Vagina (tissue), 2 donors: ENCODE measurements around the gene TMEM81. TPM values are rescaled to one million over a fixed set of nuclear protein-coding genes. Genes with fewer than 3 reads are reported as not detected.

ENCODE experiments used
- DNase-seq, 2 donors: peaks; one replicate each; pipeline ENCODE4 v3.0.0-alpha.2; 2017; ENCODE audit errors: extremely low spot score in 2 of 2
- H3K27ac ChIP-seq: fragments of 200-600 bp; sonication (generic); one replicate; pipeline ENCODE4 v1.5.1; 2019
- H3K27me3 ChIP-seq: fragments of 200-600 bp; sonication (generic); one replicate; pipeline ENCODE4 v1.5.1; 2019
- H3K36me3 ChIP-seq, 2 donors: fragments of 200-600 bp; sonication (generic); one replicate each; pipeline ENCODE4 v1.5.1; 2017 to 2019
- H3K4me1 ChIP-seq: fragments of 200-600 bp; sonication (generic); one replicate; pipeline ENCODE4 v1.5.1; 2019
- H3K4me3 ChIP-seq, 2 donors: fragments of 200-600 bp; sonication (generic); 1 replicate in 1 of 2; 2 replicates in 1 of 2; pipeline ENCODE4 v1.5.1; 2016 to 2019
- H3K9me3 ChIP-seq: fragments of 200-600 bp; sonication (generic); one replicate; pipeline ENCODE4 v1.5.1; 2019
- POLR2A ChIP-seq, 2 donors: fragments of 450-650 bp; IDR thresholded peaks; one replicate each; pipeline ENCODE4 v1.6.1; 2017; ENCODE audit warnings: antibody characterized with exemption in 2 of 2, mild to moderate bottlenecking in 2 of 2, moderate library complexity in 2 of 2
- POLR2AphosphoS5 ChIP-seq, 2 donors: sonication (generic); formaldehyde crosslinking; IDR thresholded peaks; one replicate each; pipeline ENCODE4 v1.9.0; 2017; ENCODE audit warnings: antibody characterized with exemption in 2 of 2, mild to moderate bottlenecking in 2 of 2, low read depth in 1 of 2; ENCODE audit not compliant: insufficient read depth in 1 of 2
- intact Hi-C: fragments of 100-400 bp; cut with DNase I; formaldehyde crosslinking; loops from one replicate; pipeline ENCODE4 v1.15.1; 2023
- total RNA-seq: library from RNA; depleted of rRNA; stranded (reverse); fragments of >200 nt; gene quantifications from one replicate; pipeline ENCODE4 v1.2.3, GENCODE V29; 2016
- TF ChIP-seq, protein P1 (sequence below), 3 experiments: fragments of 450-650 bp in 2 of 3; fragments of 200-600 bp in 1 of 3; sonication (generic) in 1 of 3; IDR thresholded peaks; one replicate each; pipeline ENCODE4 v1.5.1; 2017 to 2019; ENCODE audit warnings: antibody characterized with exemption in 3 of 3, mild to moderate bottlenecking in 2 of 3, moderate library complexity in 2 of 3

TMEM81 gene
- total RNA-seq, 1 donor from 2014 or later: 3.9 TPM

DNA sequence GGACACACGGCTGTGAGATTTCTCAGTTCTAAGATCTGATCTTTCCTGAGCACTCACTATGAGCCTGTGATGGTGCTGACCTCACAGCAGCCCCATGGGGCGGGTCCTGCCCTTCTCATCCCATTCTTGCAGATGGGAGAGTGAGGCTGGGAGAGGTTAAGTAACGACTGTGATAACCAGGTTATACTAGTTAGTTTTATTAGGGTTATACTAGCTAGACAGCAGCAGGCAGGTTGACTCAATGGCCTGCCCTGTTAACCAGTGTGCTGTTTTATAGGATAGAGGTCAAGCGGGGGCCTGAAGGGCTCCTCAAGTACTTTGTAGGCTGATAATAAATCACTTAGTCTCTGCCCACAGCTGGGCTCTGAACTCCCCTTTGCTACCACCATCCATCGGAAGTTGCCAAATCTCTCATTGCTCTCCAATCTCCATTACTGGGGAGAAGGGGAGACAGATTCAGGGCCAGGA lies 36.5 kb downstream of the TMEM81 start:
- no peak overlapping the region for H3K4me3 ChIP-seq
- TF ChIP-seq, protein P1, sequence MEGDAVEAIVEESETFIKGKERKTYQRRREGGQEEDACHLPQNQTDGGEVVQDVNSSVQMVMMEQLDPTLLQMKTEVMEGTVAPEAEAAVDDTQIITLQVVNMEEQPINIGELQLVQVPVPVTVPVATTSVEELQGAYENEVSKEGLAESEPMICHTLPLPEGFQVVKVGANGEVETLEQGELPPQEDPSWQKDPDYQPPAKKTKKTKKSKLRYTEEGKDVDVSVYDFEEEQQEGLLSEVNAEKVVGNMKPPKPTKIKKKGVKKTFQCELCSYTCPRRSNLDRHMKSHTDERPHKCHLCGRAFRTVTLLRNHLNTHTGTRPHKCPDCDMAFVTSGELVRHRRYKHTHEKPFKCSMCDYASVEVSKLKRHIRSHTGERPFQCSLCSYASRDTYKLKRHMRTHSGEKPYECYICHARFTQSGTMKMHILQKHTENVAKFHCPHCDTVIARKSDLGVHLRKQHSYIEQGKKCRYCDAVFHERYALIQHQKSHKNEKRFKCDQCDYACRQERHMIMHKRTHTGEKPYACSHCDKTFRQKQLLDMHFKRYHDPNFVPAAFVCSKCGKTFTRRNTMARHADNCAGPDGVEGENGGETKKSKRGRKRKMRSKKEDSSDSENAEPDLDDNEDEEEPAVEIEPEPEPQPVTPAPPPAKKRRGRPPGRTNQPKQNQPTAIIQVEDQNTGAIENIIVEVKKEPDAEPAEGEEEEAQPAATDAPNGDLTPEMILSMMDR (IDR thresholded peaks at IDR 0.05): no peak
- TF ChIP-seq POLR2AphosphoS5 (IDR thresholded peaks at IDR 0.05; ENCODE audit: insufficient read depth in 1 of 2, low read depth in 1 of 2) (no peak), POLR2A (IDR thresholded peaks at IDR 0.05) (no peak)
- no peaks in the 10 kb centered on the region for H3K4me1 ChIP-seq
- intact Hi-C loops: no loop called here
- H3K27ac ChIP-seq: no peak overlapping the region
- H3K36me3 ChIP-seq: no peaks in the 10 kb centered on the region
- no peaks in the 10 kb centered on the region for H3K9me3 ChIP-seq
- DNase-seq: no peak
- no peaks in the 10 kb centered on the region for H3K27me3 ChIP-seq

DNA sequence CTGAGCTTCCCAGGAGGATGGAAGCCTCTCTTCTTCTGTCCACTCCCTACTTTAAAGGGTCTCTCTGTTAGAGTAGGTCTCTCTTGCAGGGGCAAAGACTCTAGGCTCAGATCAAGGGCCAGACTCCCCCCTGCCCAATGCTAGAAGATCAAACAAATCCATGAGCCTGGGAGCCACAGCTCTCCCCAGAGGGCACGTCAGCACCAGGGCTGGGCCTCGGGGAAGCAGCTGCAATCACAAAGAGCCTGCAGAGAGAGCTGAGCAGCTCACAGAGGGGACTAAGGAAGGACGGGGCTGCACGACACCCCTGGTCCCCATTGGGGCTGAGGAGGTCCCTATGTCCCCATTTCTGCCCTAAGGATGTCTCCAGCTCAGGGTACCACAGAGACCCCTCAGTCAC lies 37.4 kb downstream of the TMEM81 start:
- intact Hi-C loops: no loop called here
- Histone ChIP-seq H3K9me3 (no peaks in the 10 kb centered on the region), H3K27me3 (no peaks in the 10 kb centered on the region), H3K4me3 (no peak overlapping the region), H3K27ac (no peak overlapping the region), H3K4me1 (no peaks in the 10 kb centered on the region), H3K36me3 (no peaks in the 10 kb centered on the region)
- TF ChIP-seq POLR2A (IDR thresholded peaks at IDR 0.05) (no peak), POLR2AphosphoS5 (IDR thresholded peaks at IDR 0.05; ENCODE audit: insufficient read depth in 1 of 2, low read depth in 1 of 2) (no peak)
- TF ChIP-seq, protein P1 (IDR thresholded peaks at IDR 0.05): no peak
- DNase-seq: no peak

DNA sequence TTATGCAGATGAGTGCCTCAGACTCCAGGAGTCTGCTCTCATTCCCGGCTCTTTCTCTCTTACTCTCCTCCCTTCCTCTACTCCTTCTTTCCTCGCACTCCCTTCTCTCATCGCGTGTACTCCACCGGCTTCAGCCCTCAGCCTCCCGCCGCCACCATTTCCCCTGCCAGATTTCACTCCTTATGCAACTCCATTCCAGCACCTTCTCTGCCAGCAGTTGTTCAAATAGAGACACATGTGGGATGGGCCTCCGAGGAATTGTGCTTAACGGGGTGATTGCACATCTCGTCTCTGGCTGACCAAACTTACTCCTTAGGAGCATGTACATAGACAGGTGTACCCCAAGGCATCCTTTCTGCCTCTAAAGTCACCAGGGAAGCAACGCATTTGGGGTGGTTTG lies 39.1 kb downstream of the TMEM81 start:
- no peak overlapping the region for H3K4me3 ChIP-seq
- TF ChIP-seq, protein P1 (IDR thresholded peaks at IDR 0.05): no peak
- no peak for TF ChIP-seq POLR2A (IDR thresholded peaks at IDR 0.05)
- no peak for TF ChIP-seq POLR2AphosphoS5 (IDR thresholded peaks at IDR 0.05; ENCODE audit: insufficient read depth in 1 of 2, low read depth in 1 of 2)
- H3K4me1 ChIP-seq: no peaks in the 10 kb centered on the region
- H3K27me3 ChIP-seq: no peaks in the 10 kb centered on the region
- H3K36me3 ChIP-seq: no peaks in the 10 kb centered on the region
- intact Hi-C loops: no loop called here
- no peaks in the 10 kb centered on the region for H3K9me3 ChIP-seq
- no peak overlapping the region for H3K27ac ChIP-seq
- DNase-seq: no peak

DNA sequence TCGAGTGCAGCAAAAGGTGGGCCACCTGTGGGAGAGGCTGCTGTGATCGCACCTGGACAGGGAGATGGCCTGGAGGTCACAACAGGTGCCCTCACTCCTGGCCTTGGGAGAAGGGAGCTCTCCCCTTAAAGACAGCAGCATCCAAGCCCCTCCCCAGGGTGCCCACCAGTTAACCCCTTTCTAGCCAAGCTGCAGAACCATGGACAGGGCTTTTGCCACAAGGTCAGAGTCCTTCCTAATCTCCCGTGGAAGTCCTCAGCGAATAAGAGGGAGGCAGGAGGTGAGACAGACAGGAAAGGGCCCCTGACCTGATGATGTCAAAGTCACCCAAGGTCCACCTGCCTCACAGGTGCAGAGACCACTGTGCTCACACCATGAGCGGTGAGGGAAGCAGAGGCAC lies 39.5 kb downstream of the TMEM81 start:
- intact Hi-C loops: no loop called here
- Histone ChIP-seq H3K4me3 (no peak overlapping the region), H3K27ac (no peak overlapping the region), H3K9me3 (no peaks in the 10 kb centered on the region), H3K4me1 (no peaks in the 10 kb centered on the region), H3K36me3 (no peaks in the 10 kb centered on the region), H3K27me3 (no peaks in the 10 kb centered on the region)
- TF ChIP-seq POLR2A (IDR thresholded peaks at IDR 0.05): no peak
- TF ChIP-seq POLR2AphosphoS5 (IDR thresholded peaks at IDR 0.05; ENCODE audit: insufficient read depth in 1 of 2, low read depth in 1 of 2): no peak
- TF ChIP-seq, protein P1 (IDR thresholded peaks at IDR 0.05): no peak
- no peak for DNase-seq

DNA sequence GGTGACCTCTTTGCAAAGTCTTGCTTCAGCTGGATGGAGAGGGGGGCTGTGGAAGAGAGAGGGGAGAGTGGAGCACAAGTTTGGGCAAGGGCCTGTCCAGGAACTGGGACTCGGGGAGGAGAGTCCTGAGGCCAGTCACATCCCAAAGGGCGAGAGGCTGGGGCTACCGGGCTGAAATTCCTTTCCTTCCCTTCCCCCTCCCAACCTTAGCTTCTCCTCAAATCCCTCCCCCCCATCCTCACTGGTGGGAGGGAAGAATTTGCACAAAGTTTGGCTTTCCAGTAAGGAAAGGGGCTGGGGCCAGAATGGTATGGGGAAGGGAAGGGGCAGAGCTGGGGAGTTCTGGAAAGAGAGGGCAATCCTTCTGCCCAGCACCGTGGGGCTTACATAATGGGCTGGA lies 40.4 kb downstream of the TMEM81 start:
- DNase-seq: no peak
- TF ChIP-seq, protein P1 (IDR thresholded peaks at IDR 0.05): no peak
- TF ChIP-seq POLR2AphosphoS5 (IDR thresholded peaks at IDR 0.05; ENCODE audit: insufficient read depth in 1 of 2, low read depth in 1 of 2) (no peak), POLR2A (IDR thresholded peaks at IDR 0.05) (no peak)
- peak overlapping the region in 1 of 2 donors; percentile 13 for H3K4me3 ChIP-seq

More for the DNA sequence above, 40.4 kb downstream of the TMEM81 start:
- H3K27ac ChIP-seq: no peak overlapping the region
- no peaks in the 10 kb centered on the region for H3K27me3 ChIP-seq
- no peaks in the 10 kb centered on the region for H3K4me1 ChIP-seq
- intact Hi-C loops: no loop called here
- H3K9me3 ChIP-seq: no peaks in the 10 kb centered on the region
- no peaks in the 10 kb centered on the region for H3K36me3 ChIP-seq
